Fibroblast of lung (primary cell): ENCODE measurements around the gene STARD13. TPM values are rescaled to one million over a fixed set of nuclear protein-coding genes. Genes with fewer than 3 reads are reported as not detected.

ENCODE experiments used
- DNase-seq, 2 donors: peaks; one replicate each; pipeline versions ENCODE4 v3.0.0 to v3.0.0-alpha.2; 2010; ENCODE audit warnings: low read depth in 2 of 2
- H2AFZ ChIP-seq: 2 replicates; pipeline ENCODE4 v1.5.1; 2012; ENCODE audit warnings: low read length, control low read depth, inconsistent platforms
- H3K27ac ChIP-seq: 2 replicates; pipeline ENCODE4 v1.5.1; 2011; ENCODE audit warnings: low read length, control low read depth; ENCODE audit not compliant: insufficient read depth
- H3K27me3 ChIP-seq: 2 replicates; pipeline ENCODE4 v1.5.1; 2011; ENCODE audit warnings: mild to moderate bottlenecking, low read length; ENCODE audit not compliant: control insufficient read depth, insufficient read depth
- H3K36me3 ChIP-seq: 2 replicates; pipeline ENCODE4 v1.5.1; 2011; ENCODE audit warnings: low read length; ENCODE audit not compliant: control insufficient read depth, insufficient read depth
- H3K4me1 ChIP-seq: 2 replicates; pipeline ENCODE4 v1.5.1; 2011; ENCODE audit warnings: low read length; ENCODE audit not compliant: control insufficient read depth, insufficient read depth; ENCODE audit errors: extremely low read depth
- H3K4me2 ChIP-seq: 2 replicates; pipeline ENCODE4 v1.5.1; 2011; ENCODE audit warnings: low read length, control low read depth; ENCODE audit not compliant: insufficient read depth; ENCODE audit errors: extremely low read depth
- H3K4me3 ChIP-seq, 4 experiments: fragments of 200-600 bp in 1 of 4; sonication (generic) in 1 of 4; replicated peaks in 1 of 4; 2 replicates each; pipeline ENCODE4 v1.5.1; 2011 to 2016; ENCODE audit warnings: low read length in 4 of 4, low read depth in 3 of 4, mild to moderate bottlenecking in 3 of 4, control low read depth in 2 of 4, inconsistent platforms in 1 of 4, mixed read lengths in 1 of 4; ENCODE audit not compliant: insufficient read depth in 1 of 4; ENCODE audit errors: control extremely low read depth in 1 of 4
- H3K79me2 ChIP-seq: 2 replicates; pipeline ENCODE4 v1.5.1; 2012; ENCODE audit warnings: mild to moderate bottlenecking, low read length, inconsistent platforms; ENCODE audit not compliant: control insufficient read depth, insufficient read depth
- H3K9ac ChIP-seq: 2 replicates; pipeline ENCODE4 v1.5.1; 2011; ENCODE audit warnings: mild to moderate bottlenecking, low read length, control low read depth; ENCODE audit not compliant: insufficient read depth
- H3K9me3 ChIP-seq: 2 replicates; pipeline ENCODE4 v1.5.1; 2012; ENCODE audit warnings: low read depth, low read length; ENCODE audit not compliant: control insufficient read depth, insufficient read depth
- H4K20me1 ChIP-seq: 2 replicates; pipeline ENCODE4 v1.5.1; 2011; ENCODE audit warnings: low read length; ENCODE audit not compliant: control insufficient read depth, insufficient read depth; ENCODE audit errors: extremely low read depth
- CTCF ChIP-seq, 2 donors: IDR thresholded peaks in 1 of 2; conservative IDR thresholded peaks in 1 of 2; 1 replicate in 1 of 2; 2 replicates in 1 of 2; pipeline ENCODE4 v1.5.1; 2011 to 2012; ENCODE audit warnings: low read length in 2 of 2, control low read depth in 1 of 2, inconsistent platforms in 1 of 2, low read depth in 1 of 2, mild to moderate bottlenecking in 1 of 2
- EZH2 ChIP-seq: IDR thresholded peaks from 2 replicates; pipeline ENCODE4 v1.5.1; 2012; ENCODE audit warnings: low read length, control low read depth, mild to moderate bottlenecking; ENCODE audit errors: missing control alignments
- polyA plus RNA-seq, 2 donors: library from polyadenylated mRNA; depleted of rRNA in 1 of 2; stranded (reverse) in 1 of 2; unstranded in 1 of 2; fragments of >200 nt; gene quantifications; 2 replicates each; pipeline ENCODE4 v1.2.1, GENCODE V29; 2011 to 2012; ENCODE audit warnings: missing spikeins in 1 of 2
- total RNA-seq: library from RNA; depleted of rRNA; stranded (reverse); fragments of >200 nt; gene quantifications from 2 replicates; pipeline ENCODE4 v1.2.1, GENCODE V29; 2014

Gene STARD13
- total and polyA plus RNA-seq, 2 donors (not counting 1 experiment from before 2014, with no cell fraction given), result 25.2 to 44.6 TPM

DNA sequence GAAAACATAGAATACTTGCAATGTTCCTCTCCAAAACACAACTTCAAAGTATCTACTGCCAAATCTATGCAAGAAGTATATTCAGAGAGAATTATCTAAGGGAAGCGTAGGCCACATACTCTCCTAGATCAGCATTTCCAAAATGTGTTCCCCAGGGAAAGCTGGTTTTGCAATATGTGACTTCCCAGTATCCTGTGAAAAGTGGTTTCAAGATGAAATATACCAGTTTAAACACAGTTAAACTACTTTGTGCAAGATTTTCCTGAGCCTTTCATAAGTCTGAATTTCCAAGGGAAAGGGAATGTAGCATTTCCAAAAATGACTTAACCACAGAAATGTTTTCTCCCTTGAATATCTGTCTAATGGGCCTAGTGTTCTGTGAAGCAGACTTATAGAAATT is 7.6 kb downstream of the STARD13 start:
- H3K36me3 ChIP-seq, result peaks cover 2% of the 10 kb centered on the region
- peak overlapping the region; percentile 9 for H3K27ac ChIP-seq
- H3K4me2 ChIP-seq, result no peak overlapping the region
- no peak overlapping the region for H3K9ac ChIP-seq
- TF ChIP-seq CTCF (conservative IDR thresholded peaks at IDR 0.05 in 1 of 2, IDR thresholded peaks at IDR 0.05 in 1 of 2; ENCODE audit: low read depth in 1 of 2, low read length in 2 of 2) (no peak), EZH2 (no peak)
- no peak overlapping the region for H3K4me3 ChIP-seq
- DNase-seq, result peak; percentile 51 to 57
- H3K9me3 ChIP-seq, result no peaks in the 10 kb centered on the region
- H4K20me1 ChIP-seq, result no peaks in the 10 kb centered on the region
- H2AFZ ChIP-seq, result no peak overlapping the region
- peaks cover 31% of the 10 kb centered on the region for H3K4me1 ChIP-seq
- peaks cover 98% of the 10 kb centered on the region for H3K79me2 ChIP-seq
- H3K27me3 ChIP-seq, result no peaks in the 10 kb centered on the region

DNA sequence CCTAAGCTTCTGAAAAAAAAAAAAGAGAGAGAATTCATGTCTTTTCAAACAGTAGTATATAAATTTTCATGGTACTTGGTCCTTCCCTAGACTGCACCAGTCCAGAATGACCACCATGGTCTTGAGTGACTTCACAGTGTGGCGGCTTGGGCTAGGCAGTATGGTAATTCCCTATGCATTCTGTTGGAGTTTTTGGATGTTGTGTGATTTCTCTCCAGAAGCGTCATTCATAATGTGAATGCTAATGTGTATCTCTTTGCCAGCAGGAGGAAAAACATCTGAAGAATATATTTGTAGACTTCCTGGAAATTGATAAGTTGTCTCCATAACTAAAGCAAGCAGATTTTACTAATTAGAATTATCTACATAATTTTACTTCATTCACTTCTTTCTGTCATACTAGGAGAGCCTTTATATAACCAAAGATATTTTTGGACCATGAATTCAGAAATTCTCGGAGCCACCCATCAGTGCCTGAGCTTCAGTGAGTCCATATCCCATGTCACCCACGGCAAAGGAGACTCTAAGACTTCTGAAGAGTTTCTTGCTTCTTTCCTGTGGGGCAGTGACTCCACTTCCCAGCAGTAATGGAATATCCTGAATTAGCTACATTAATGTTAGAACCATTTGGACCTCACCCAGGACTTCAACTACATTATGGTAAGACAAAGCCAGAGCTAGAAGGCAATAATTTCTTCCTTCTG is 8.4 kb downstream of the STARD13 start:
- no peak overlapping the region for H3K4me2 ChIP-seq
- no peaks in the 10 kb centered on the region for H3K9me3 ChIP-seq
- no peak overlapping the region for H2AFZ ChIP-seq
- no peaks in the 10 kb centered on the region for H3K27me3 ChIP-seq
- DNase-seq, result no peak
- peaks cover 2% of the 10 kb centered on the region for H3K36me3 ChIP-seq
- H3K4me1 ChIP-seq, result peaks cover 36% of the 10 kb centered on the region
- TF ChIP-seq CTCF (conservative IDR thresholded peaks at IDR 0.05 in 1 of 2, IDR thresholded peaks at IDR 0.05 in 1 of 2; ENCODE audit: low read depth in 1 of 2, low read length in 2 of 2), result no peak
- no peak for TF ChIP-seq EZH2
- peaks cover 99% of the 10 kb centered on the region for H3K79me2 ChIP-seq
- H3K4me3 ChIP-seq, result no peak overlapping the region
- H3K27ac ChIP-seq, result no peak overlapping the region
- H3K9ac ChIP-seq, result no peak overlapping the region
- no peaks in the 10 kb centered on the region for H4K20me1 ChIP-seq

DNA sequence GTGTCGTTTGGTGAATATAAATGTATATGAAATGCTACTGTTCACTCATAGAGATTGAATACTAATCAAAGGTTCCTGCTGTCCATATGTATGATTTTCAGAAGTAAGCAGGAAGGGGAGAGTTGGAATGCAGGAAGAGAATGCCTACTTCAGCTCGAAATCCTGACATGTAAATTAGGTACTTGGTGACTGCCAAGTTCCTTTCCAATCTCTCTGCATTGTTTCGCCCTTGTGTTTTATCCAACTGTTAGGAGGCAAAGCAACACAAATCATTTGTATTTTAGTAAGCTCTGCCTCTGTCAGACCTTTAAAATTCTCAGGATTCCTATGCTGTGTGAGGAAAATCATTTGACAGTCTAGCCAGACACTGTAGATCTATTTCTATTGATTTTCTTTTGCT is 9.0 kb downstream of the STARD13 start:
- H3K27ac ChIP-seq, result no peak overlapping the region

More for the DNA sequence above, 9.0 kb downstream of the STARD13 start:
- H3K4me3 ChIP-seq, result no peak overlapping the region
- no peak overlapping the region for H2AFZ ChIP-seq
- peaks cover 36% of the 10 kb centered on the region for H3K4me1 ChIP-seq
- TF ChIP-seq CTCF (conservative IDR thresholded peaks at IDR 0.05 in 1 of 2, IDR thresholded peaks at IDR 0.05 in 1 of 2; ENCODE audit: low read depth in 1 of 2, low read length in 2 of 2) (no peak), EZH2 (no peak)
- no peaks in the 10 kb centered on the region for H4K20me1 ChIP-seq
- H3K9me3 ChIP-seq, result no peaks in the 10 kb centered on the region
- H3K4me2 ChIP-seq, result no peak overlapping the region
- no peaks in the 10 kb centered on the region for H3K27me3 ChIP-seq
- no peak overlapping the region for H3K9ac ChIP-seq
- DNase-seq, result peak in 1 of 2 donors; percentile 90
- peaks cover 2% of the 10 kb centered on the region for H3K36me3 ChIP-seq
- H3K79me2 ChIP-seq, result peaks cover 98% of the 10 kb centered on the region
